Muscle of leg (tissue), 11 donors: ENCODE measurements around the gene NEK6. TPM values are rescaled to one million over a fixed set of nuclear protein-coding genes. Genes with fewer than 3 reads are reported as not detected.

Experiments used
- DNase-seq: peaks from one replicate; pipeline ENCODE4 v3.0.0; 2013
- H3K27ac ChIP-seq: one replicate; pipeline ENCODE4 v1.5.1; 2013; ENCODE audit warnings: mild to moderate bottlenecking, low read length, control low read depth
- H3K27me3 ChIP-seq: one replicate; pipeline ENCODE4 v1.6.1; 2013; ENCODE audit warnings: low read length; ENCODE audit not compliant: control insufficient read depth, insufficient read depth
- H3K36me3 ChIP-seq: one replicate; pipeline ENCODE4 v1.6.1; 2013; ENCODE audit warnings: low read length; ENCODE audit not compliant: control insufficient read depth, insufficient read depth
- H3K4me1 ChIP-seq: one replicate; pipeline ENCODE4 v1.6.1; 2013; ENCODE audit warnings: low read length; ENCODE audit not compliant: control insufficient read depth, insufficient read depth
- H3K4me3 ChIP-seq: one replicate; pipeline ENCODE4 v1.5.1; 2013; ENCODE audit warnings: low read length, control low read depth
- H3K9me3 ChIP-seq: replicated peaks from 2 replicates; pipeline ENCODE4 v1.6.1; 2013; ENCODE audit warnings: low read depth, low read length; ENCODE audit not compliant: control insufficient read depth
- WGBS: methylation state at CpG from one replicate; pipeline ENCODE4 v1.1.5; 2013; ENCODE audit warnings: missing lambda C conversion rate; ENCODE audit not compliant: insufficient coverage; 5-methylcytosine and 5-hydroxymethylcytosine counted together
- polyA plus RNA-seq, 8 donors: library from polyadenylated mRNA; unstranded; fragments of 120-200 nt; gene quantifications; one replicate each; pipeline versions ENCODE4 v1.2.1 to v1.2.3, GENCODE V29; 2013; ENCODE audit warnings: inconsistent platforms in 1 of 8, low replicate concordance in 1 of 8; ENCODE audit not compliant: insufficient read length in 8 of 8, insufficient read depth in 1 of 8
- total RNA-seq: library from RNA; stranded (reverse); fragments of 120-200 nt; gene quantifications from one replicate; pipeline ENCODE4 v1.2.4, GENCODE V29; 2013

The NEK6 gene
- total and polyA plus RNA-seq, 9 donors: 17.7 to 52.6 (median 39.9) TPM

DNA sequence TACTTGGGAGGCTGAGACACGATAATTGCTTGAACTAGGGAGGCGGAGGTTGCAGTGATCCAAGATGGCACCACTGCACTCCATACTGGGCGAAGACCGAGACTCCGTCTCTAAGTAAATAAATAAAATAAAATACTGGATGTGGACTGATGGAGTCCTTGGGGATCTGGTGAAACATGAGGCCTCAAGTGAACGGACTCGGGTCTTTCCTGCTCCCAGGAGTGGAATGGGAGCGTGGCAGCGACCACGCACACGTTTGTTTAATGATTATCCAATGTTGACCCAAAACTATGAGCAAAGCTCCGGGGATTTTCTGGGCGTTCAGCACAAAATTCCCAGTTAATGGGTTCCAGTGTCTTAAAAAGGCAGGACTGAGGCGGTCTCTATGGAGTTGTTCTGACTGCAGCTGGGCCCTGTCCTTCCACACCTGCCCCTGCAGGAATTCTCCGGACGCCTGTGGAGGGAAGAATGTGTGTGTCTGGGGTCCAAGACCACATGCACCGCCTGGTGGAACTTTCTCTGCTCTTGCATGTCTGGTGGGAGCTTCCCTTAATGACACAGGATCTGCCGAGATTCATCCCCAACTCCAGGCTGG is 26.6 kb downstream of the NEK6 start:
- Histone ChIP-seq H3K36me3 (peaks cover 21% of the 10 kb centered on the region), H3K27me3 (no peaks in the 10 kb centered on the region), H3K27ac (peak overlapping the region; percentile 86), H3K4me1 (peaks cover 79% of the 10 kb centered on the region), H3K9me3 (no peaks in the 10 kb centered on the region), H3K4me3 (no peak overlapping the region)
- WGBS: 48% methylated on average over 11 of the region's 18 CpGs
- peak; percentile 79 for DNase-seq

DNA sequence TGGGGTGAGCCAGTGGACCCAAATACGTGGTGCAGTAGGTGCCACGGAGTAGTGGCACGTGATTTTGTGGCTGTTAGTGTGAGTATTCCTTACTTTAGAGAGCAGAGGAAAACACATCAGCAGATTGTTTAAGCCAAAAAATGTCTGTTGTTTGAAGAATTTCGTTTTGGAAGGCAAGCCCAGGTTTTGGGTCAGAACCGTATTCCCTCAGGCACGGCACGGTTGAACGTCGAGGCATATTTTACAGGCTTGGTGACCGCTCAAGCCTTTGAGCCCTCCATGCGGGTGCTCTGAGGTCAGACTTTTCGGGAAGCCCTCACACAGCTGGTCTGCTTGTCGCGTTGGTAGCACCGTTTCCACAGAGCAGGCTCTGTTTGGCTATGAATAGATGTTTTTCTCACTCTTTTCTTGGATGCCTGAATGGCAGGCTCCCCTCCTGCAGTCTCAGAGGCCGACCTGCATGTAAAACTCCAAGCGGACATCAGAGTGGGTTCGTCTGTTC is 27.2 kb downstream of the NEK6 start:
- Histone ChIP-seq H3K36me3 (peaks cover 28% of the 10 kb centered on the region), H3K4me1 (peaks cover 79% of the 10 kb centered on the region), H3K27ac (peak overlapping the region; percentile 86), H3K27me3 (no peaks in the 10 kb centered on the region), H3K9me3 (no peaks in the 10 kb centered on the region), H3K4me3 (no peak overlapping the region)
- 16% methylated on average over 18 of the region's 18 CpGs for WGBS
- DNase-seq: peak; percentile 84

DNA sequence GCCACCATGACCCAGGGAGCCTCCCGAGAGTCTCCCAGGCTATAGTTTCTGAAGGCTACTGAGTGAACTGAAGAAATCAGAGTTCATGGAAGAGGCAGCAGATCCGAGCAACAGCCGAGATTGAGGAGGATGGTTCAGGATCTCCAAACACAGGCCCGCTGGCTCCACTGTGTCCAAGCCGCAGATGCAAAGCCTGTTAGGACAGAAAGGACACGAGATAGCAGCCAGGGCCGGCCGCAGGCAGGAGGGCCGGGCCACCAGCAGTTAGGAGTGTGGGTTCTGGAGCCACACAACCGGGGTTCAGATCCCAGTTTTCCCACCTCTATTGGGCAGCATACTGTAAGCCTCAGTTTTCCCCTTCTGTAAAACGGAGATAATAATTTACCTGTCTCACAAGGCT is 27.7 kb downstream of the NEK6 start:
- Histone ChIP-seq H3K36me3 (peaks cover 28% of the 10 kb centered on the region), H3K9me3 (no peaks in the 10 kb centered on the region), H3K27ac (peak overlapping the region; percentile 86), H3K27me3 (no peaks in the 10 kb centered on the region), H3K4me3 (no peak overlapping the region), H3K4me1 (peaks cover 79% of the 10 kb centered on the region)
- no peak for DNase-seq
- WGBS: 60% methylated on average over 9 of the region's 11 CpGs

DNA sequence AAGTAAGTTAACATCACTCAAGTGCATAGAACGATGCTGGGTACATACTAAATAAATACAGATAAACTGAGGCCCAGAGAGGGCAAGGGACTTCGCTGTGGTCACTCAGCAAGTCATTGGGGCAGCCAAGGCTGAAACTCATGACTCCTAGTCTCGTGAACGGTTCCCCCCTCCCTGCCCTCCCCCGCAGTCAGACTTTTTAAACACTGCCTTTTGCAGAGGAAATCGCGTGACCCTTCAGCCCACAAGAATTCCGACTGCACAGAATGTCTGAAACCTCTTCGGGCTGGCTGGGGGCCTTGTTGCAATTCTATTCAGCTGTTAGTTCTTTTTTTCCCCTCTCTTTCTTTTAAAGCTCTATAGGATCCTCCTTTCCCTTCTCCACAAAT is 28.1 kb downstream of the NEK6 start:
- Histone ChIP-seq H3K27ac (peak overlapping the region; percentile 86), H3K4me3 (no peak overlapping the region), H3K27me3 (no peaks in the 10 kb centered on the region), H3K36me3 (peaks cover 29% of the 10 kb centered on the region), H3K9me3 (no peaks in the 10 kb centered on the region), H3K4me1 (peaks cover 80% of the 10 kb centered on the region)
- DNase-seq: peak; percentile 94
- WGBS: 7% methylated on average over 7 of the region's 9 CpGs

DNA sequence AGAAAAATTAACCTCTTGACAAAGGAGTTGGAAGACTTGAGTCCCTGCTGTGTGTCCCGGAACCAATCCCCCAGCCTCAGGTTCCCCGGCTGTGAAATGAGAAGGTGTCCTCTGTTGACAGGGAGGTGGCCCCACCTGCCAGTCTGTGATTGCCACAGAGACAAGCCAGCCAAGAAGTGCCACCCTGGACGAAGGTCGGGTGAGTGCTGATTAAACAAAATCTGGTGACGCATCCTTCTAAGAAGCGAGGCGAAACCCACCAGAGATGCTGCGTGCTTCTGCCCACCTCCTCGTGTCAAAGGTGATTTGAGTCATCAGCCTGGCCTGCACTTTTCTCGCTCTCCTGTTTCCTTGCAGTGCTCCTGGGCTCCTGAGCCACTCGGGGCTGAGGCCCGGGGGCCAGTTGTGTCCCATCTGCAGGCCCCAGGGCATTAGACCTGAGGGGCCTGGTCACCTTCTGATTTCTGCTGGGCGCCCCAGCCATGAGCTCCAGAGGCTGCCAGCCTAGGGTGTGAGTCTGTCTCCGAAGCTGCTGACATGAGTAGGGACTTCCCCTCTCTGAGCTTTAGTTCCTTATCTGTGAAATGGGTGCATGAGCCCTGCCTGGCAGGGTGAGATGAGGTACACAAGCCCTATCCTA is 28.7 kb downstream of the NEK6 start:
- H3K9me3 ChIP-seq: no peaks in the 10 kb centered on the region
- H3K4me3 ChIP-seq: no peak overlapping the region
- DNase-seq: no peak
- WGBS: 64% methylated on average over 12 of the region's 14 CpGs
- H3K27me3 ChIP-seq: no peaks in the 10 kb centered on the region
- H3K36me3 ChIP-seq: peaks cover 30% of the 10 kb centered on the region
- H3K4me1 ChIP-seq: peaks cover 77% of the 10 kb centered on the region
- H3K27ac ChIP-seq: peak overlapping the region; percentile 86

DNA sequence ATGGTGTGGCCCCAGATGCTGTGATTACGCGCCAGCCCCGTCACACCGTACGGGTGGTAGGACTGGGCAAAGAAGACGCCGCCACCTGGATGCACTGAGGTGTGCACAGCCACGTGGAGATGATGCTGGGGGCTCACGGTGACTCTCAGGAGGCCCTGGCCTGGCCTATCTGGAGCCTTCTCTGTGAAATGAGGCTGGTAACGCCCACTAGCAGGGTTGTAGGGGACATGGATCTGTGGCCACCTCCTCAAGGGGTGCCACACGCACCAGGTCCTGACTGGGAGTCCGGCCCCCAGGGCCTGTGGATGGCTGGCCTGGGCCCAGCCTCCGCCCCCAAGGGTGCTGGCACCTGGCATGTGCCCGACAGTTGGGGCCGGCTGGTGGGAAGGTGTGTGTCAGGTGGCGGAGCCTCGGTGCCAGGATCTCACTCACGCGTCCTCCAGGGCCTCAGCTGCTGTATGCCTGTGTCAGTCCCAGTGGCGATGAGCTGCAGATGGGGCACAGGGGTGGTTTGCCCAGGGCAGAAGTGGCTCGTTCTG is 32.4 kb downstream of the NEK6 start:
- no peak for DNase-seq
- no peaks in the 10 kb centered on the region for H3K9me3 ChIP-seq
- WGBS: 77% methylated on average over 21 of the region's 21 CpGs
- no peaks in the 10 kb centered on the region for H3K27me3 ChIP-seq
- peak overlapping the region; percentile 31 for H3K27ac ChIP-seq
- peaks cover 38% of the 10 kb centered on the region for H3K36me3 ChIP-seq
- peaks cover 73% of the 10 kb centered on the region for H3K4me1 ChIP-seq
- H3K4me3 ChIP-seq: no peak overlapping the region

DNA sequence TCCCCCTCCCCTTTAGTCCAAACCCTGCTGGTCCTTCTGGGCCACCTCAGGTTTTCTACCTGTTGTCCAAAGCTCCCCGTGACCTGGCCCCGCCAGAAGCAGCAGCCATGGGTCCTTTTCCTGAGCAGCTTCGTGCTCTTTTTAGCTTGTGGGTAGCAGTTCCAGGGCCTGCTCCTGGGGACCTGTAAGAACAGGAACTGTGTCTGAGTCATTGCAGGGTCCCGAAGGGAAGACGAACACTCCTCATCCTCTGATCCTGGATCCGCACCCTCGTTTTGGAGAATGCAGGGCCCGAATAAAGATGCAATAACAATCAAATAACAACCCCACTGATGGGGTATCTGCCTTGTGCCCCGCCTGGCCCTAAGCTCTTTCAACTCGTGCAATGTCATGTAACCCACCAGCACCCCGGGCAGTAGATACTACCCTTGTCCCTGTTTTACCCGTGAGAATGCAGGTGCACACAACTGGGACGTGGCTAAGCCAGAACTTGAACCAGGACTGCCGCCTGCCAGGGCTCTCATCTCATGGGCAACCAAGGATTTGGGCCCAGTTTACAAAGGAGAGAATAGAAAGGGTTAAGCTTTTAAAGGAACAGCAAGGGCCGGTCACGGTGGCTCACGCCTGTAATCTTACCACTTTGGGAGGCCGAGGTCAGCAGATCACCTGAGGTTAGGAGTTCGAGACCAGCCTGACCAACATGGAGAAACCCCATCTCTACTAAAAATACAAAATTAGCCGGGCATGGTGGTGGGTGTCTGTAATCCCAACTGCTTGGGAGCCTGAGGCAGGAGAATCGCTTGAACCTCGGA is 33.2 kb downstream of the NEK6 start:
- Histone ChIP-seq H3K27me3 (no peaks in the 10 kb centered on the region), H3K9me3 (no peaks in the 10 kb centered on the region), H3K27ac (peak overlapping the region; percentile 31), H3K4me3 (no peak overlapping the region), H3K36me3 (peaks cover 38% of the 10 kb centered on the region), H3K4me1 (peaks cover 73% of the 10 kb centered on the region)
- no peak for DNase-seq
- WGBS: 66% methylated on average over 11 of the region's 22 CpGs

DNA sequence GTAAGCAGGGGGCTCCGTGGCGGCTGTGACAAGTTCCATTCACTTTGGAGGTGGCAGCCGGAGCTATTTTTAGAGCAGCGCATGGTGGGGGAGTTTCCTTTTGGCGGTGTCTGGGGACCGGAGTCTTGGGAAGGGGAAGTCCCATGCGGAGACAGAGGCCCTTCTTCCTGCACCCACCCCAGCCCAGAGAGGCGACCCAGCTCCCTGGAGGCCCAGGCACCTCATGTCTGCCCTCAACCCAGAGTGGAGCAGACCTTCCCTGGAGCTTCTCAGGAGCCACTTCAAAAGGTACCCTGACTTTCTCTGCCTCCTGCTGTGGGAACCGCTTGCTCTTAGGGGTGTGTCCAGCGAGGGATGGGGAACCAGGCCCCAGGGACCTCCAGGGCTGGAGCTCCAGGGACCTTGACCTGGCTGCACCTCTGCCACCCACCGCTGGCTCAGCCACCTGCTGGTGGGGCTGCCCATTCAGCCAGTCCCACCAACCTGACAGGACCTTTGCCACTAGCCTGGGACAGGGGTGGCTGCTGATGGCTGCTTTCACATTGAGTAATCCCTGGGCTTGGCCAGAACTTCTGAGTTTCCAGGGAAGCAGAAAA is 34.1 kb downstream of the NEK6 start:
- peaks cover 35% of the 10 kb centered on the region for H3K36me3 ChIP-seq
- H3K27ac ChIP-seq: peak overlapping the region; percentile 3
- H3K4me1 ChIP-seq: peaks cover 73% of the 10 kb centered on the region

DNA sequence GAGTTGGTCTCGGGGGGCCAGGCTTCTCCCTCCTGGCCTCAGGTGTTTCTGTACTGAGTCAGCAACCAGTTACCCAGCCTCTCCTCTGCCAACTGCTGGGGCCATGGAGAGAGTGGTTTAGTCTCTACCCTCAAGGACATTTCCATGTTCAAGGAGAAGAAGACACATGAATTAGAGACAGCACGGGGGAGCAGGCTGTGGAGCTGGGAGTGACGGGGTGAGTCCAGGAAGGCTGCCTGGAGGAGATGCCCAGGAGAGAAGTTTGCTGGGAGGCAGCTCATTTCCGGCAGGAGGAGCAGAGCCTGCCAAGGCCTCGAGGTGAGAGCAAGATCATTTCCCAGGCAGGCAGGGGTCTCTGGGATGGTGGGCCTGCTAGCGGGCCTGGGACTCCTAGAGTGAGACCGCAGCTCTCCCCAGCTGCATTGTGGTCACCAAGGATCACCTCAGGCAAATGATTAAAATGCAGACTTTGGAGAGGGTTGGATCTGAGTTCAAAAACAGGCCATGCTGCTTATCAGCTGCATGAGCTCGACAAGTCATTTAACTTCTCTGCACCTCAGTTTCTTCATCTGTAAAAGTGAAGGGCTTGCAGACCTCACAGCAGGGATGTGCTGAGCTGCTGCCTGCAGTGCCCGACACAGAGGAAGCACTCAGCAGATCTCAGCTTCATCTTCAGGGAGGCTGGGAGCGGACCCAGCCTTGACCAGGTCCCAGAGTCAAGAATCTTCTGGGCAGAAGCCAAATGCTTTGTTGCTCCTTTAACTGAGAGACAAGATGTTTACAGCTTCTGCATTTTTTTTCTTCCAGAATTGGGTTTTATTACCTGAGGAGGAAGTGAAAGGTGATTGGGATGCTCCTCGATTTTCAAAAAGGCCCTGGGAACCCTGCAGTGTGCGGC is 35.2 kb downstream of the NEK6 start:
- H3K27ac ChIP-seq: no peak overlapping the region

More for the DNA sequence above, 34.1 kb downstream of the NEK6 start:
- Histone ChIP-seq H3K9me3 (no peaks in the 10 kb centered on the region), H3K4me3 (no peak overlapping the region), H3K27me3 (no peaks in the 10 kb centered on the region)
- peak; percentile 63 for DNase-seq
- WGBS: 56% methylated on average over 4 of the region's 11 CpGs

More for the DNA sequence above, 35.2 kb downstream of the NEK6 start:
- DNase-seq: no peak
- Histone ChIP-seq H3K36me3 (peaks cover 31% of the 10 kb centered on the region), H3K4me1 (peaks cover 80% of the 10 kb centered on the region), H3K9me3 (no peaks in the 10 kb centered on the region), H3K27me3 (no peaks in the 10 kb centered on the region), H3K4me3 (no peak overlapping the region)
- WGBS: 48% methylated on average over 11 of the region's 12 CpGs
